Fibroblast of skin of scalp (primary cell): ENCODE results near the gene XRCC4.

Source experiments
- DNase-seq: peaks from one replicate; pipeline ENCODE4 v3.0.0-alpha.2; 2013

The XRCC4 gene

GRCh38 chr5:83392766-83393503 is 315.6 kb downstream of the XRCC4 start:
- DNase-seq, result no peak

GRCh38 chr5:83393504-83393866 is 316.1 kb downstream of the XRCC4 start:
- DNase-seq, result no peak

DNA sequence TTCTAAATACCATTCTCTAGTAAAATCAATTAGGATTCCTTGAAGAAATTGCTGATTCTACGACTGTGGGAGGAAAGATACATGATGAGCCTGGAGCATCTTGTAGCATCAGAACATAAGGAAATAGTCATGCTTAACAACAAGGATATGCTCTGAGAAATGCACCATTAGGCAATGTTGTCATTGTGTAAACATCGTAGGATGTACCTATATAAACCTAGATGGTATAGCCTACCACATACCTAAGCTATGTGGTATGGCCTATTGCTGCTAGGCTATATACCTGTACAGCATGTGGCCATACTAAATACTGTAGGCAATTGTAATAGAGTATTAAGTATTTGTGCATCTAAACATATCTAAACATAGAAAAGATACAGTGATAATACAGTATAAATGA is 316.8 kb downstream of the XRCC4 start:
- no peak for DNase-seq

GRCh38 chr5:83396662-83397061 is 319.3 kb downstream of the XRCC4 start:
- no peak for DNase-seq

- DNase-seq, result no peak
Observed at GRCh38 chr5:83397658-83398057, 320.3 kb downstream of the XRCC4 start.

- DNase-seq, result no peak
Observed at GRCh38 chr5:83400241-83400640, 322.9 kb downstream of the XRCC4 start.

DNA sequence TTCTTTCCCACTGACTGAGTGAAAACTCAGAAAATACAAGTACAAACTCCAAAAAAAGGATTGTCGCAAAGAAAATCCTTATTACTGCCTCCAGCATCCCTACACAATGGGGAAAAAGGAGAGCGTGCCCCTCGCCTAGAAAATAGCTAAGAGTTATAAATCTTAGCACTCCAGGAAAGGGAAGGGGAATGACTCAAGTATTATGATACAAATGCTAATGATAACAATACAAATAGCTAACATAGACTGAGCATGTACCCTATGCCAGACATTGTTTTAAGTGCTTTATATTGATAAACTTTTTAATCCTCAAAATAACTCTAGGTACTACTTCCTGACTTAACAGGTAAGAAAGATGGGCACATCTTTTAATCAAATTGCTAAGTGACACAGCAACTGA is 323.4 kb downstream of the XRCC4 start:
- DNase-seq, result no peak

- no peak for DNase-seq
Observed at GRCh38 chr5:83401122-83401731, 323.9 kb downstream of the XRCC4 start.

DNA sequence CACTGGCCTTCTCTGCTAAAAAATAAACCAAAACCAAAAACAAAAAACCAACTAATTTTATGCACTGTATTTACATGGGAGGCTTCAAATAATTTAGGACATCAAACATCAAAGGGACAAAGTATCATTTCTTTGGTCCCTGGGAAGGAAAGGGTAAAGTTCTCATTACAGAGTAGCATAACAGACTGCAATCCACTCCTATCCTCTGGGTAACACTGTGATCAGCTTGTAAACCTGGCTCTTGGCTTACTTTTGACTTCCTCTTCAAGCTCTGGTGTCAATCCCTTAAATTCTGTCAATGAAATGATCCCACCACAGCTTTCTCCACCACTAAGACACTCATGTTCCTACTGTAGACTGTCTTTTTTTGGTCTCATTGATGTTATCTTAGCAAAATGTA is 324.4 kb downstream of the XRCC4 start:
- no peak for DNase-seq
